IMR-90 (cell line): ENCODE measurements around the gene RUNX3. TPM values are rescaled to one million over a fixed set of nuclear protein-coding genes. Genes with fewer than 3 reads are reported as not detected.

Source experiments
- ATAC-seq: fragments of 200-7000 bp; cut with Tn5 transposase; 2 replicates; pipeline ENCODE4 v1.9.1; 2020; ENCODE audit warnings: low read depth, mild to moderate bottlenecking, moderate library complexity
- BruUV-seq: library from RNA; stranded (reverse); fragments of 400-500 nt; replicated peaks from 2 replicates; lab custom pipeline; 2021; lab: Mats Ljungman, UMichigan
- CTCF ChIA-PET: fragments of 300-600 bp; formaldehyde crosslinking; extraction: SDS; loops from one replicate; lab custom pipeline; 2021; ENCODE audit warnings: antibody characterized with exemption; lab: Yijun Ruan, JAX
- POLR2A ChIA-PET: fragments of 300-600 bp; sonication (Branson Sonifier 250); formaldehyde crosslinking; loops from one replicate; lab custom pipeline; 2022; ENCODE audit warnings: antibody characterized with exemption; ENCODE audit not compliant: unreplicated experiment; lab: Charles Lee
- DNase-seq: peaks from one replicate; pipeline ENCODE4 v3.0.0; 2013
- H2AFZ ChIP-seq: replicated peaks from 2 replicates; pipeline ENCODE3; 2013; ENCODE audit warnings: low read length, mild to moderate bottlenecking; ENCODE audit not compliant: poor library complexity
- H2AK5ac ChIP-seq: 2 replicates; pipeline ENCODE4 v1.6.1; 2013; ENCODE audit warnings: low read depth, low read length, inconsistent platforms
- H2AK9ac ChIP-seq: replicated peaks from 2 replicates; pipeline ENCODE3; 2013; ENCODE audit warnings: mild to moderate bottlenecking, low read depth, low read length, moderate library complexity; ENCODE audit not compliant: poor library complexity
- H2BK120ac ChIP-seq: 2 replicates; pipeline ENCODE4 v1.6.1; 2013; ENCODE audit warnings: low read depth, low read length, inconsistent platforms
- H2BK15ac ChIP-seq: 3 replicates; pipeline ENCODE4 v1.6.1; 2013; ENCODE audit warnings: low read depth, low read length, inconsistent platforms
- H2BK20ac ChIP-seq: 2 replicates; pipeline ENCODE4 v1.6.1; 2013; ENCODE audit warnings: low read depth, mild to moderate bottlenecking, inconsistent platforms, low read length, moderate library complexity
- H2BK5ac ChIP-seq: 2 replicates; pipeline ENCODE4 v1.6.1; 2013; ENCODE audit warnings: mild to moderate bottlenecking, low read depth, low read length, inconsistent platforms; ENCODE audit not compliant: poor library complexity, severe bottlenecking
- H3K14ac ChIP-seq: replicated peaks from 2 replicates; pipeline ENCODE4 v1.6.1; 2013; ENCODE audit warnings: low read depth, low read length, inconsistent platforms
- H3K18ac ChIP-seq: 2 replicates; pipeline ENCODE4 v1.6.1; 2013; ENCODE audit warnings: low read depth, low read length, control low read depth
- H3K23ac ChIP-seq: 2 replicates; pipeline ENCODE4 v1.6.1; 2013; ENCODE audit warnings: low read depth, low read length, inconsistent platforms
- H3K27ac ChIP-seq: 2 replicates; pipeline ENCODE4 v1.5.1; 2013; ENCODE audit warnings: mild to moderate bottlenecking, control low read depth, low read length; ENCODE audit not compliant: insufficient read depth
- H3K27me3 ChIP-seq: 2 replicates; pipeline ENCODE4 v1.6.1; 2013; ENCODE audit warnings: low read length; ENCODE audit not compliant: control insufficient read depth, insufficient read depth
- H3K36me3 ChIP-seq: 2 replicates; pipeline ENCODE4 v1.6.1; 2013; ENCODE audit warnings: low read length, mixed read lengths; ENCODE audit not compliant: control insufficient read depth, insufficient read depth
- H3K4ac ChIP-seq: 2 replicates; pipeline ENCODE4 v1.6.1; 2013; ENCODE audit warnings: low read depth, low read length, inconsistent platforms
- H3K4me1 ChIP-seq: 2 replicates; pipeline ENCODE4 v1.6.1; 2013; ENCODE audit warnings: low read length, mixed read lengths; ENCODE audit not compliant: control insufficient read depth, insufficient read depth
- H3K4me2 ChIP-seq: 2 replicates; pipeline ENCODE4 v1.6.1; 2013; ENCODE audit warnings: low read depth, mild to moderate bottlenecking, control low read depth, low read length, moderate library complexity
- H3K4me3 ChIP-seq: 2 replicates; pipeline ENCODE4 v1.5.1; 2013; ENCODE audit warnings: low read depth, mild to moderate bottlenecking, control low read depth, low read length, moderate library complexity; ENCODE audit not compliant: insufficient read depth
- H3K56ac ChIP-seq: 2 replicates; pipeline ENCODE4 v1.6.1; 2013; ENCODE audit warnings: low read length, inconsistent platforms; ENCODE audit not compliant: insufficient read depth; ENCODE audit errors: extremely low read depth
- H3K79me1 ChIP-seq, 2 experiments: 2 replicates each; pipeline ENCODE4 v1.6.1; 2013; ENCODE audit warnings: low read length in 2 of 2, inconsistent platforms in 1 of 2, low read depth in 1 of 2
- H3K9ac ChIP-seq: 2 replicates; pipeline ENCODE4 v1.6.1; 2013; ENCODE audit warnings: low read depth, low read length, control low read depth
- H3K9me1 ChIP-seq: 2 replicates; pipeline ENCODE4 v1.6.1; 2013; ENCODE audit warnings: low read length, inconsistent platforms; ENCODE audit not compliant: insufficient read depth
- H3K9me3 ChIP-seq: 2 replicates; pipeline ENCODE4 v1.6.1; 2013; ENCODE audit warnings: low read length; ENCODE audit not compliant: control insufficient read depth, insufficient read depth
- H4K20me1 ChIP-seq: 2 replicates; pipeline ENCODE4 v1.6.1; 2013; ENCODE audit warnings: low read length, inconsistent platforms; ENCODE audit not compliant: insufficient read depth
- H4K5ac ChIP-seq: 2 replicates; pipeline ENCODE4 v1.6.1; 2013; ENCODE audit warnings: mild to moderate bottlenecking, low read depth, low read length, control low read depth
- H4K8ac ChIP-seq, 2 experiments: 2 replicates each; pipeline ENCODE4 v1.6.1; 2013; ENCODE audit warnings: low read depth in 2 of 2, low read length in 2 of 2, control low read depth in 1 of 2, inconsistent platforms in 1 of 2
- H4K91ac ChIP-seq: 2 replicates; pipeline ENCODE4 v1.6.1; 2013; ENCODE audit warnings: low read depth, low read length, inconsistent platforms; ENCODE audit not compliant: insufficient read depth
- BHLHE40 ChIP-seq: fragments of 150-350 bp; IDR thresholded peaks from 2 replicates; pipeline ENCODE4 v1.6.1; 2016; ENCODE audit warnings: mild to moderate bottlenecking, low read depth, low read length
- CEBPB ChIP-seq: IDR thresholded peaks from 2 replicates; pipeline ENCODE4 v1.6.1; 2012; ENCODE audit warnings: low read depth, low read length, improper control_type of control experiment
- CHD1 ChIP-seq: IDR thresholded peaks from 2 replicates; pipeline ENCODE4 v1.6.1; 2012; ENCODE audit warnings: low read depth, low read length, improper control_type of control experiment
- FOS ChIP-seq: fragments of 150-350 bp; IDR thresholded peaks from 2 replicates; pipeline ENCODE4 v1.6.1; 2016; ENCODE audit warnings: low read depth, low read length
- MAFK ChIP-seq: IDR thresholded peaks from 2 replicates; pipeline ENCODE4 v1.6.1; 2012; ENCODE audit warnings: low read depth, low read length, improper control_type of control experiment
- MAZ ChIP-seq: IDR thresholded peaks from 2 replicates; pipeline ENCODE4 v1.6.1; 2012; ENCODE audit warnings: low read depth, mild to moderate bottlenecking, low read length, improper control_type of control experiment, moderate library complexity, borderline replicate concordance
- MXI1 ChIP-seq: IDR thresholded peaks from 2 replicates; pipeline ENCODE4 v1.6.1; 2012; ENCODE audit warnings: low read depth, mild to moderate bottlenecking, low read length, moderate library complexity, borderline replicate concordance
- NFE2L2 ChIP-seq: fragments of 150-350 bp; IDR thresholded peaks from 2 replicates; pipeline ENCODE4 v1.6.1; 2016; ENCODE audit warnings: low read depth, mild to moderate bottlenecking, low read length
- POLR2A ChIP-seq: IDR thresholded peaks from 2 replicates; pipeline ENCODE4 v1.6.1; 2012; ENCODE audit warnings: mild to moderate bottlenecking, low read depth, low read length
- RAD21 ChIP-seq: IDR thresholded peaks from 2 replicates; pipeline ENCODE4 v1.6.1; 2012; ENCODE audit warnings: low read length, improper control_type of control experiment
- RCOR1 ChIP-seq: IDR thresholded peaks from 2 replicates; pipeline ENCODE4 v1.6.1; 2012; ENCODE audit warnings: mild to moderate bottlenecking, low read length, improper control_type of control experiment; ENCODE audit not compliant: insufficient replicate concordance
- RFX5 ChIP-seq: IDR thresholded peaks from 2 replicates; pipeline ENCODE4 v1.8.0; 2012; ENCODE audit warnings: low read depth, mild to moderate bottlenecking, low read length, moderate library complexity
- SMC3 ChIP-seq: fragments of 150-350 bp; IDR thresholded peaks from 2 replicates; pipeline ENCODE4 v1.6.1; 2016; ENCODE audit warnings: low read depth, mild to moderate bottlenecking, antibody characterized with exemption, low read length, moderate library complexity
- WGBS, 2 experiments: methylation state at CpG; one replicate each; pipeline versions ENCODE4 v1.1.5 to v1.1.7; 2013; ENCODE audit warnings: missing lambda C conversion rate in 2 of 2; ENCODE audit not compliant: insufficient read length in 1 of 2; ENCODE audit errors: extremely low coverage in 2 of 2; 5-methylcytosine and 5-hydroxymethylcytosine counted together
- dilution Hi-C: fragments of 300-500 bp; cut with HindIII; formaldehyde crosslinking; loops from one replicate; pipeline ENCODE4 v1.14.3; 2018; ENCODE audit warnings: low sequenced_read_pairs; ENCODE audit not compliant: unreplicated experiment
- in situ Hi-C: fragments of 300-500 bp; cut with MboI; formaldehyde crosslinking; loops from 3 replicates; pipeline ENCODE4 v1.14.3; 2019; ENCODE audit warnings: low sequenced_read_pairs, inconsistent platforms, mixed read lengths
- intact Hi-C: fragments of 100-400 bp; cut with micrococcal nuclease; formaldehyde crosslinking; loops from 2 replicates; pipeline ENCODE4 v1.10.0; 2022
- polyA plus RNA-seq, 3 experiments: library from polyadenylated mRNA; depleted of rRNA; stranded (reverse); fragments of >200 nt; gene quantifications; 2 replicates each; pipeline ENCODE4 v1.2.3, GENCODE V29; 2012; ENCODE audit warnings: low replicate concordance in 1 of 3
- total RNA-seq: library from RNA; depleted of rRNA; stranded (reverse); fragments of >200 nt; gene quantifications from 2 replicates; pipeline ENCODE4 v1.2.3, GENCODE V29; 2012
- TF ChIP-seq, protein P1 (sequence below): fragments of 150-350 bp; IDR thresholded peaks from 2 replicates; pipeline ENCODE4 v1.6.1; 2016; ENCODE audit warnings: low read depth, mild to moderate bottlenecking, low read length, moderate library complexity, borderline replicate concordance
- TF ChIP-seq, protein P2 (sequence below): conservative IDR thresholded peaks from 2 replicates; pipeline ENCODE4 v1.5.1; 2012; ENCODE audit warnings: mild to moderate bottlenecking, low read depth, low read length, improper control_type of control experiment
- TF ChIP-seq, protein P3 (sequence below): fragments of 150-350 bp; IDR thresholded peaks from 2 replicates; pipeline ENCODE4 v1.6.1; 2017; ENCODE audit warnings: mild to moderate bottlenecking, antibody characterized with exemption, low read length, low read depth

The RUNX3 gene
- total and polyA plus RNA-seq, 2 of the 4 experiments (the other 2 are of a cell fraction) = 0.07 TPM; not detected in 1

DNA sequence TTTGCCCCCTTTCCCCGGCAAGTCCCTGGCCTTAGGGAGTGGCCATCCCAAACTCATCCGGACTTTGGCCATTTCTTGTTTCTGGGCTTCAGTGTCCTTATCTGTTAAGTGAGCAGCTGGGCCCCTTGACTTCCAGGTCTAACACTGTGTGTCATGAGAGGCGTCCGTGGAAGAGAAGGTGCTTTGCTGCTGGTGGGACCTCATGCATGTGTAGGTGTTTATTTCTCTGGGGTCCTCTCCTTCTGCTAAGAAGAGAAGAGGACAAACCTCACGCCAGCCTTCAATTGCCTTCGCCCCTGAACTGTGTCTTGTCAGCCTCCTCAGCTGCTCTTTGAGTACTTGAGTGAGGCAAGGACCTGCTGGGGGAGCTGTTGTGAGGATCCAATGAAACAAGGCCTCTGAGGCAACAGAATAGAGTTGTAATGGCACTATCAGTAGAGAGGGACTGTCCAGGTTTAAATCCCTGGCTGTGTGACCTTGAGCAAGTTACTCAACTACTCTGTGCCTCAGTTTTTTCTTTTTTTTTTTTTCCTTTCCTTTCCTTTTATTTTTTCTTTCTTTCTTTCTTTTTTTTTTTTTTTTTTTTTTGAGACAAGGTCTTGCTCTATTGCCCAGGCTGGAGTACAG is 72.5 kb downstream of the RUNX3 start:
- no peak for DNase-seq
- Histone ChIP-seq H2AFZ (no peak overlapping the region), H3K4me1 (no peaks in the 10 kb centered on the region), H2BK120ac (no peak overlapping the region), H3K9me3 (no peaks in the 10 kb centered on the region), H3K27me3 (peaks cover 18% of the 10 kb centered on the region), H4K8ac (no peak overlapping the region), H4K5ac (no peak overlapping the region), H3K4me3 (no peak overlapping the region), H2AK5ac (no peak overlapping the region), H3K14ac (no peak overlapping the region), H4K91ac (no peak overlapping the region), H3K23ac (no peak overlapping the region), H3K27ac (no peak overlapping the region), H2AK9ac (no peak overlapping the region), H2BK15ac (no peak overlapping the region), H3K18ac (no peak overlapping the region), H4K20me1 (peaks cover 4% of the 10 kb centered on the region; the same call in 1 of the 2 replicates), H3K9me1 (no peaks in the 10 kb centered on the region), H2BK20ac (no peak overlapping the region), H3K4ac (no peak overlapping the region), H3K36me3 (no peaks in the 10 kb centered on the region), H2BK5ac (no peak overlapping the region), H3K79me1 (no peaks in the 10 kb centered on the region), H3K9ac (no peak overlapping the region), H3K56ac (no peak overlapping the region), H3K4me2 (no peak overlapping the region)
- dilution Hi-C loops = no loop called here
- POLR2A ChIA-PET = no interaction called here
- in situ Hi-C loops = loop anchor here (10.0 kb wide), 1 partner anchor 347 kb away; no protein-coding TSS in a partner anchor
- BruUV-seq = no TSS peak
- intact Hi-C loops = no loop called here
- CTCF ChIA-PET = no interaction called here
- no CpG with 5 or more reads among the region's 6 CpGs for WGBS, 2 experiments
- no peak for ATAC-seq
- TF ChIP-seq POLR2A (no peak), CEBPB (no peak), CHD1 (no peak), RFX5 (no peak), NFE2L2 (no peak), FOS (no peak), RCOR1 (no peak), RAD21 (no peak), BHLHE40 (no peak), MAFK (no peak), MXI1 (no peak), MAZ (no peak), SMC3 (no peak)
- TF ChIP-seq, protein P1, sequence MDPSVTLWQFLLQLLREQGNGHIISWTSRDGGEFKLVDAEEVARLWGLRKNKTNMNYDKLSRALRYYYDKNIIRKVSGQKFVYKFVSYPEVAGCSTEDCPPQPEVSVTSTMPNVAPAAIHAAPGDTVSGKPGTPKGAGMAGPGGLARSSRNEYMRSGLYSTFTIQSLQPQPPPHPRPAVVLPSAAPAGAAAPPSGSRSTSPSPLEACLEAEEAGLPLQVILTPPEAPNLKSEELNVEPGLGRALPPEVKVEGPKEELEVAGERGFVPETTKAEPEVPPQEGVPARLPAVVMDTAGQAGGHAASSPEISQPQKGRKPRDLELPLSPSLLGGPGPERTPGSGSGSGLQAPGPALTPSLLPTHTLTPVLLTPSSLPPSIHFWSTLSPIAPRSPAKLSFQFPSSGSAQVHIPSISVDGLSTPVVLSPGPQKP = no peak
- TF ChIP-seq, protein P2, sequence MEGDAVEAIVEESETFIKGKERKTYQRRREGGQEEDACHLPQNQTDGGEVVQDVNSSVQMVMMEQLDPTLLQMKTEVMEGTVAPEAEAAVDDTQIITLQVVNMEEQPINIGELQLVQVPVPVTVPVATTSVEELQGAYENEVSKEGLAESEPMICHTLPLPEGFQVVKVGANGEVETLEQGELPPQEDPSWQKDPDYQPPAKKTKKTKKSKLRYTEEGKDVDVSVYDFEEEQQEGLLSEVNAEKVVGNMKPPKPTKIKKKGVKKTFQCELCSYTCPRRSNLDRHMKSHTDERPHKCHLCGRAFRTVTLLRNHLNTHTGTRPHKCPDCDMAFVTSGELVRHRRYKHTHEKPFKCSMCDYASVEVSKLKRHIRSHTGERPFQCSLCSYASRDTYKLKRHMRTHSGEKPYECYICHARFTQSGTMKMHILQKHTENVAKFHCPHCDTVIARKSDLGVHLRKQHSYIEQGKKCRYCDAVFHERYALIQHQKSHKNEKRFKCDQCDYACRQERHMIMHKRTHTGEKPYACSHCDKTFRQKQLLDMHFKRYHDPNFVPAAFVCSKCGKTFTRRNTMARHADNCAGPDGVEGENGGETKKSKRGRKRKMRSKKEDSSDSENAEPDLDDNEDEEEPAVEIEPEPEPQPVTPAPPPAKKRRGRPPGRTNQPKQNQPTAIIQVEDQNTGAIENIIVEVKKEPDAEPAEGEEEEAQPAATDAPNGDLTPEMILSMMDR = no peak; the same call in 1 of the 2 replicates
- TF ChIP-seq, protein P3, sequence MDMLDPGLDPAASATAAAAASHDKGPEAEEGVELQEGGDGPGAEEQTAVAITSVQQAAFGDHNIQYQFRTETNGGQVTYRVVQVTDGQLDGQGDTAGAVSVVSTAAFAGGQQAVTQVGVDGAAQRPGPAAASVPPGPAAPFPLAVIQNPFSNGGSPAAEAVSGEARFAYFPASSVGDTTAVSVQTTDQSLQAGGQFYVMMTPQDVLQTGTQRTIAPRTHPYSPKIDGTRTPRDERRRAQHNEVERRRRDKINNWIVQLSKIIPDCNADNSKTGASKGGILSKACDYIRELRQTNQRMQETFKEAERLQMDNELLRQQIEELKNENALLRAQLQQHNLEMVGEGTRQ = no peak
